ENCODE results near the gene SLC12A8.

Gene SLC12A8

DNA sequence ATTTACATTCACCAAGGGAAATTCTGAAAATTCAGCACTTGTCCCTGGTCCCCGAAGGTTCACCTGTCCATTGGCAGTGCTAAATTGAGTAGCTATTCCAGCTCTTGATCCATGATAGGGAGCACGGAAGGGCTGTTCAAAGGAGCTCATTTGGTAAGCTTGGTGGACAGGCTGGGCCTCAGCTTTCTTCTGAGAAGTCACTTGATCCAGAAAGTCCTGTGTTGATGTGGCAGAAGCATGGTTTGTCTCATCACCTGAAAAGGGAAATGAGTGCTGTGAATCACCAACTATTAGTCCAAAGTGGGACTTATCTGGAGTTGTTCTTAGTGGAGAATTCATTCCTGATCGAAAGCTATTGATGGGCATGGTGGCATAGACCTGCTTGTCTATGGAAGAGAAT, 19.9 kb upstream of the SLC12A8 start:
- TF ChIP-seq, protein P1, sequence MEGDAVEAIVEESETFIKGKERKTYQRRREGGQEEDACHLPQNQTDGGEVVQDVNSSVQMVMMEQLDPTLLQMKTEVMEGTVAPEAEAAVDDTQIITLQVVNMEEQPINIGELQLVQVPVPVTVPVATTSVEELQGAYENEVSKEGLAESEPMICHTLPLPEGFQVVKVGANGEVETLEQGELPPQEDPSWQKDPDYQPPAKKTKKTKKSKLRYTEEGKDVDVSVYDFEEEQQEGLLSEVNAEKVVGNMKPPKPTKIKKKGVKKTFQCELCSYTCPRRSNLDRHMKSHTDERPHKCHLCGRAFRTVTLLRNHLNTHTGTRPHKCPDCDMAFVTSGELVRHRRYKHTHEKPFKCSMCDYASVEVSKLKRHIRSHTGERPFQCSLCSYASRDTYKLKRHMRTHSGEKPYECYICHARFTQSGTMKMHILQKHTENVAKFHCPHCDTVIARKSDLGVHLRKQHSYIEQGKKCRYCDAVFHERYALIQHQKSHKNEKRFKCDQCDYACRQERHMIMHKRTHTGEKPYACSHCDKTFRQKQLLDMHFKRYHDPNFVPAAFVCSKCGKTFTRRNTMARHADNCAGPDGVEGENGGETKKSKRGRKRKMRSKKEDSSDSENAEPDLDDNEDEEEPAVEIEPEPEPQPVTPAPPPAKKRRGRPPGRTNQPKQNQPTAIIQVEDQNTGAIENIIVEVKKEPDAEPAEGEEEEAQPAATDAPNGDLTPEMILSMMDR (IDR thresholded peaks at IDR 0.05; ENCODE audit: extremely low read depth, missing control alignments) = no peak
- DNase-seq (ENCODE audit: low spot score) = no peak

GRCh38 chr3:125231895-125232294, 19.3 kb upstream of the SLC12A8 start:
- DNase-seq (ENCODE audit: low spot score) = no peak
- TF ChIP-seq, protein P1 (IDR thresholded peaks at IDR 0.05; ENCODE audit: extremely low read depth, missing control alignments) = no peak

DNA sequence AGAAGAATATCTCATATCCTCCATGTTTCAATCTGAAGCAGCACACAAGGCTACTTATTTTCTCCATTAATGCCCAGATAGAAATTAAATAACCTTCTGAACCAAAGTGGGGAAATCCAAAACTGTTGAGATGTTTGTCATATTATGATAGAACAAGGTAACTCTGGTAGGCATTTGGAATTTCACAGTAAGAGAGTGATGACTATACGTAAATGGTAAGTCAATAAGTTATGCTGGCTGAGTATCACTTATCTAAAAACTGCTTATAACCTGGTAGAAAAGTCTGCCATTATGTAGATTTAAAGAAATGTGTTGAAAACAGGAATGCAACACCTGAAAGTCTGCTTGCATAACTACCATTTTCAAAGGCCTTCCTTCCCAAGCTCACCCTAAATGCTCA, 17.2 kb upstream of the SLC12A8 start:
- DNase-seq (ENCODE audit: low spot score) = no peak
- TF ChIP-seq, protein P1 (IDR thresholded peaks at IDR 0.05; ENCODE audit: extremely low read depth, missing control alignments) = no peak

- TF ChIP-seq, protein P1 (IDR thresholded peaks at IDR 0.05; ENCODE audit: extremely low read depth, missing control alignments) = no peak
- no peak for DNase-seq (ENCODE audit: low spot score)
These were observed 16.6 kb upstream of the SLC12A8 start for GRCh38 chr3:125229168-125229567.

DNA sequence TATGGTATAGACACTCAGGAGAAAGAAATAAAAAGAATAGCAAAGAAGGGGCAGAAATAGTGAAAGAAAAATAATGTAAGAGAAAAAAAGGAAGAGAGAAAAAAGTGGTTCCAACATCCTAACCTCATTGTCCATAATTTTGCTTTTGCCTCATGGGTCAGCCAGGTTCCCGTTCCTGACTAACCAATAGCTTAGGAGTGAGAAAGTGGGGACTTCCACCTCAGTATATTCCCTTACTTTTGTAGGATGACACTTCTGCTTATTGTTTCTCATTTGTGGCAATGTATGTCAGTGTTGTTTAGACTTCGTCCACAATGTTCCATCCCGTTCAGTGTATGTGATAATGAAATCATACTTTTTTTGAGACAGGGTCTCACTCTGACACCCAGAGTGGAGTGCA, 9.3 kb upstream of the SLC12A8 start:
- TF ChIP-seq, protein P1 (IDR thresholded peaks at IDR 0.05; ENCODE audit: extremely low read depth, missing control alignments) = no peak
- DNase-seq (ENCODE audit: low spot score) = no peak

DNA sequence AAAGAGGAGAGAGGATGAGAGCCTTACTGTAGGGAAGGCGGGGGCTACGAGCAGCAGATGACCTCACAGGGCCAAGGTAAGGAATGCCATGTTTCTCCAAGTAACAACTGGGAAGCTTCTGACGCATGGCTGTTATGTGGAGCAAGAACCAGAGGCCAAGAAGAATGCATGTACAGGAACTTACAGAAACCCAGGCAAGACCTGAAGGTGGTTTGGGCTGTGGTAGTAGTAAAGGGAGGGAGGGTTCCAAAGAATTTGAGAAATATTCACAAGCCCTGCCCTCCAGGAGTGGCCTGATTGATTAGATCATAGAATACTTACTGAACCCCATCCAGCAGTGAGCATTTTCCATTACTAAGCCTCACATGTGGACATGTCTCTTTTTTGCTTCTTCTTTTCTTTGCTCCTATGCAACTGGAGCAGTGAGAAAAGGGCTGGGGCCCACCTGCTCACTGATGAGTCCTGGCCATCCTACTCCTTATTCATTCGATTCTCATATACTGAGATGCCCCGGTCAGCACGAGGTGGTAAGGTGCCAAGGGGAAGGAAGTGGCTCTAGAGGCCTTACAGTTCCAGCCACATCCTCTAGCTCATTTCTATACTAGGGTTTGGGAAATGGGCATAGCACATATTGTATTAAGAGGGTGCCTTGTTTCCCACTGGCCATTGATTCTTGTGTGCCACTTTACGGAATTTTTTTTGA, 8.3 kb upstream of the SLC12A8 start:
- TF ChIP-seq, protein P1 (IDR thresholded peaks at IDR 0.05; ENCODE audit: extremely low read depth, missing control alignments) = no peak
- DNase-seq (ENCODE audit: low spot score) = no peak

- DNase-seq (ENCODE audit: low spot score) = no peak
- TF ChIP-seq, protein P1 (IDR thresholded peaks at IDR 0.05; ENCODE audit: extremely low read depth, missing control alignments) = no peak
These were observed 7.6 kb upstream of the SLC12A8 start for GRCh38 chr3:125220183-125220582.

Data from GM20000 (cell line).